GM19395 (cell line): Measurements from ENCODE around the gene MBP.
"Not testable (repeated sequence)": the region's sequence is repeated elsewhere in the genome, so short reads cannot be mapped to it uniquely, and the experiment has no call there.

Experiments
- ATAC-seq: cut with Tn5 transposase; IDR thresholded peaks from one replicate; pipeline ENCODE4 v1.9.1; 2021; ENCODE audit warnings: mild to moderate bottlenecking, moderate library complexity; ENCODE audit not compliant: unreplicated experiment

Gene MBP

GRCh38 chr18:77035380-77036187 lies 97.0 kb downstream of the MBP start:
- ATAC-seq: no peak

GRCh38 chr18:77033575-77033974 lies 99.0 kb downstream of the MBP start:
- no peak for ATAC-seq

GRCh38 chr18:77032181-77032701 lies 100.3 kb downstream of the MBP start:
- no peak for ATAC-seq

- ATAC-seq: no peak
Observed at GRCh38 chr18:77031662-77032061, 100.9 kb downstream of the MBP start.

GRCh38 chr18:77030201-77030600 lies 102.4 kb downstream of the MBP start:
- no peak for ATAC-seq

- ATAC-seq: no peak
Observed at GRCh38 chr18:77025831-77026363, 106.7 kb downstream of the MBP start.

GRCh38 chr18:77025123-77025522 lies 107.5 kb downstream of the MBP start:
- ATAC-seq: no peak

GRCh38 chr18:77024476-77024875 lies 108.1 kb downstream of the MBP start:
- ATAC-seq: no peak

- no peak for ATAC-seq
Observed at GRCh38 chr18:77023102-77023782, 109.3 kb downstream of the MBP start.

- ATAC-seq: no peak
Observed at GRCh38 chr18:77022556-77022955, 110.0 kb downstream of the MBP start.

- ATAC-seq: no peak
Observed at GRCh38 chr18:77022116-77022515, 110.5 kb downstream of the MBP start.

GRCh38 chr18:77021478-77021877 lies 111.1 kb downstream of the MBP start:
- ATAC-seq: not testable (repeated sequence)

- ATAC-seq: no peak
Observed at GRCh38 chr18:77021075-77021474, 111.5 kb downstream of the MBP start.

GRCh38 chr18:77020561-77020960 lies 112.0 kb downstream of the MBP start:
- no peak for ATAC-seq

- ATAC-seq: no peak
Observed at GRCh38 chr18:77019641-77020040, 112.9 kb downstream of the MBP start.

GRCh38 chr18:77018650-77019049 lies 113.9 kb downstream of the MBP start:
- not testable (repeated sequence) for ATAC-seq

- no peak for ATAC-seq
Observed at GRCh38 chr18:77017355-77017754, 115.2 kb downstream of the MBP start.

- no peak for ATAC-seq
Observed at GRCh38 chr18:77016936-77017335, 115.6 kb downstream of the MBP start.

GRCh38 chr18:77015771-77016710 lies 116.5 kb downstream of the MBP start:
- ATAC-seq: no peak

- no peak for ATAC-seq
Observed at GRCh38 chr18:77015169-77015568, 117.4 kb downstream of the MBP start.

- ATAC-seq: no peak
Observed at GRCh38 chr18:77014538-77014937, 118.0 kb downstream of the MBP start.
